Tibial nerve (tissue), 4 donors: ENCODE data around the gene KATNB1. TPM values are rescaled to one million over a fixed set of nuclear protein-coding genes. Genes with fewer than 3 reads are reported as not detected.

Source experiments
- DNase-seq, 2 donors: peaks; one replicate each; pipeline ENCODE4 v3.0.0-alpha.2; 2019; ENCODE audit warnings: low spot score in 2 of 2
- H3K27ac ChIP-seq, 4 donors: fragments of 200-600 bp; sonication (generic) in 3 of 4; one replicate each; pipeline ENCODE4 v1.5.1; 2017 to 2019; ENCODE audit warnings: mild to moderate bottlenecking in 1 of 4
- H3K27me3 ChIP-seq, 2 donors: fragments of 200-600 bp; sonication (generic) in 1 of 2; one replicate each; pipeline versions ENCODE4 v1.5.1 to v1.6.0; 2017 to 2019
- H3K36me3 ChIP-seq, 3 donors: fragments of 200-600 bp; sonication (generic); one replicate each; pipeline ENCODE4 v1.5.1; 2018 to 2019
- H3K4me1 ChIP-seq, 4 donors: fragments of 200-600 bp; sonication (generic) in 3 of 4; one replicate each; pipeline ENCODE4 v1.5.1; 2017 to 2019
- H3K4me3 ChIP-seq, 4 donors: fragments of 200-600 bp; sonication (generic) in 3 of 4; one replicate each; pipeline ENCODE4 v1.5.1; 2017 to 2019; ENCODE audit warnings: mild to moderate bottlenecking in 1 of 4, moderate library complexity in 1 of 4
- H3K9me3 ChIP-seq, 4 donors: fragments of 200-600 bp; sonication (generic) in 3 of 4; one replicate each; pipeline ENCODE4 v1.5.1; 2017 to 2019
- CTCF ChIP-seq, 5 experiments: fragments of 200-600 bp in 3 of 5; fragments of 450-650 bp in 2 of 5; sonication (generic) in 3 of 5; IDR thresholded peaks; one replicate each; pipeline ENCODE4 v1.5.1; 2016 to 2019; ENCODE audit warnings: antibody characterized with exemption in 5 of 5, mild to moderate bottlenecking in 3 of 5, moderate library complexity in 2 of 5
- EP300 ChIP-seq, 2 donors: sonication (generic); formaldehyde crosslinking; IDR thresholded peaks; one replicate each; pipeline ENCODE4 v1.6.1; 2017; ENCODE audit warnings: antibody characterized with exemption in 2 of 2, mild to moderate bottlenecking in 1 of 2
- POLR2A ChIP-seq, 2 donors: fragments of 450-650 bp; IDR thresholded peaks; one replicate each; pipeline ENCODE4 v1.6.1; 2017; ENCODE audit warnings: antibody characterized with exemption in 2 of 2, mild to moderate bottlenecking in 2 of 2, moderate library complexity in 2 of 2
- WGBS, 2 donors: methylation state at CpG; one replicate each; pipeline ENCODE4 v1.1.5; 2018; 5-methylcytosine and 5-hydroxymethylcytosine counted together
- total RNA-seq, 4 donors: library from RNA; depleted of rRNA; stranded (reverse); fragments of >200 nt; gene quantifications; one replicate each; pipeline ENCODE4 v1.1.0, GENCODE V29; 2016

KATNB1 gene
- total RNA-seq: 10 to 100 TPM; 21.0 to 36.8 (median 27.5) TPM

GRCh38 chr16:57735755-57736418, at the start of gene KATNB1:
Gene KATNB1 (plus strand): TSS chr16:57735770. CDS start chr16:57737244, 1,474 bp downstream.
- no peak for DNase-seq
- no peaks in the 10 kb centered on the region for H3K9me3 ChIP-seq
- TF ChIP-seq POLR2A (IDR thresholded peaks at IDR 0.05) (peak in 1 of 2 donors; percentile 21), CTCF (IDR thresholded peaks at IDR 0.05) (no peak)
- H3K36me3 ChIP-seq: peaks cover 0 to 9% (median 0%) of the 10 kb centered on the region in 3 donors
- 1% methylated on average over 35 of the region's 35 CpGs for WGBS, 2 donors
- H3K4me3 ChIP-seq: peak within 1 kb of the TSS; percentile 74 to 87 (median 84)
- H3K27ac ChIP-seq: peak within 1 kb of the TSS; percentile 22 to 90 (median 88)
- peaks cover 0 to 28% (median 16%) of the 10 kb centered on the region in 4 donors for H3K4me1 ChIP-seq
- H3K27me3 ChIP-seq: no peaks in the 10 kb centered on the region

GRCh38 chr16:57686577-57686976, 49.0 kb upstream of the KATNB1 start:
- WGBS, 2 donors: 33 to 58% methylated on average over 4 of the region's 4 CpGs
- H3K4me1 ChIP-seq: no peaks in the 10 kb centered on the region
- H3K9me3 ChIP-seq: no peaks in the 10 kb centered on the region
- H3K36me3 ChIP-seq: no peaks in the 10 kb centered on the region
- H3K4me3 ChIP-seq: no peak overlapping the region
- DNase-seq: no peak
- no peak for TF ChIP-seq EP300 (IDR thresholded peaks at IDR 0.05)
- TF ChIP-seq CTCF (IDR thresholded peaks at IDR 0.05): no peak
- TF ChIP-seq POLR2A (IDR thresholded peaks at IDR 0.05): no peak
- H3K27me3 ChIP-seq: no peaks in the 10 kb centered on the region
- H3K27ac ChIP-seq: no peak overlapping the region

GRCh38 chr16:57687363-57687929, 48.1 kb upstream of the KATNB1 start:
- Histone ChIP-seq H3K27me3 (no peaks in the 10 kb centered on the region), H3K9me3 (no peaks in the 10 kb centered on the region), H3K4me1 (no peaks in the 10 kb centered on the region), H3K36me3 (no peaks in the 10 kb centered on the region), H3K27ac (no peak overlapping the region), H3K4me3 (no peak overlapping the region)
- WGBS, 2 donors: 87 to 90% methylated on average over 3 of the region's 3 CpGs
- DNase-seq: no peak
- no peak for TF ChIP-seq CTCF (IDR thresholded peaks at IDR 0.05)
- no peak for TF ChIP-seq POLR2A (IDR thresholded peaks at IDR 0.05)
- TF ChIP-seq EP300 (IDR thresholded peaks at IDR 0.05): no peak

GRCh38 chr16:57688487-57688986, 47.0 kb upstream of the KATNB1 start:
- TF ChIP-seq EP300 (IDR thresholded peaks at IDR 0.05) (no peak), POLR2A (IDR thresholded peaks at IDR 0.05) (no peak), CTCF (IDR thresholded peaks at IDR 0.05) (no peak)
- WGBS, 2 donors: 62 to 65% methylated on average over 4 of the region's 4 CpGs
- H3K4me1 ChIP-seq: no peaks in the 10 kb centered on the region

More at GRCh38 chr16:57688487-57688986, 47.0 kb upstream of the KATNB1 start:
- Histone ChIP-seq H3K9me3 (no peaks in the 10 kb centered on the region), H3K4me3 (no peak overlapping the region), H3K27ac (no peak overlapping the region), H3K27me3 (no peaks in the 10 kb centered on the region), H3K36me3 (no peaks in the 10 kb centered on the region)
- no peak for DNase-seq
